ENCODE measurements around the gene BCL7A.

DNA sequence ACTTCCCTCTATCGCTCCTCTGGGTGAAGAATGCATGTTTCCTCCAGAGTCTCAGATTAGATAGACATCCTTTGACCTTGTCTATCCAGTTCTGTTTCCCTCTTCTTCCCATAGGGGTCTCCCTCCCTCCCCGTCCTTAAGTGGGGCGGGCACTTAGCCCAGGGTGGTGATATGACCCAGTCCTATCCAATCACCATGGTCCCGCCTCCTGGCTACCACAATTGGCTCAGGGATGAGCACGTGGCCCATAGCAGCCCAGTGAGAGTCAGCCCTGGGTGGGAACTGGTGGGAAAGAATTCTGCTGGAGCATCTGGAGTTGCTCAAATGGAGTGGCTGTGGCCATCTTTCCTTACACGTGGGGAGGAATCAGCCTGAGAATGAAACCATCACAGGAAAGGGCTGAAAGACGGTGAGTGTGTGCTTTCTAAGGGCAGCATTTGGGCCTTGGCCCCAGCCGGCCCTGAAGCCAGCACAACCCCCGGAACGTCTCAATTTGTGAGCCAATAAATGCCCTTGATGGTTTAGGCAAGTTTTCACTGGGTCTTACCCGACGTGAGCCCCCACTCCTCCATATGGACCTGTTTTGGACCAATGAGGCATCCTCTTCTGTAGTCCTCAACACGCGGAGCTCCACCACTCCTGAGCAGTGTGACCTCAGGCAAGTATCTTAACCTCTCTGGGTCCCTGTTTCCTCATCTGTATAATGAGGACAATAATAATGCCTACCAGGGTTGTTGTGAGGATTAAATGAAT is 42.5 kb downstream of the BCL7A start:
- TF ChIP-seq POLR2A (IDR thresholded peaks at IDR 0.05), result no peak
- TF ChIP-seq, protein P1, sequence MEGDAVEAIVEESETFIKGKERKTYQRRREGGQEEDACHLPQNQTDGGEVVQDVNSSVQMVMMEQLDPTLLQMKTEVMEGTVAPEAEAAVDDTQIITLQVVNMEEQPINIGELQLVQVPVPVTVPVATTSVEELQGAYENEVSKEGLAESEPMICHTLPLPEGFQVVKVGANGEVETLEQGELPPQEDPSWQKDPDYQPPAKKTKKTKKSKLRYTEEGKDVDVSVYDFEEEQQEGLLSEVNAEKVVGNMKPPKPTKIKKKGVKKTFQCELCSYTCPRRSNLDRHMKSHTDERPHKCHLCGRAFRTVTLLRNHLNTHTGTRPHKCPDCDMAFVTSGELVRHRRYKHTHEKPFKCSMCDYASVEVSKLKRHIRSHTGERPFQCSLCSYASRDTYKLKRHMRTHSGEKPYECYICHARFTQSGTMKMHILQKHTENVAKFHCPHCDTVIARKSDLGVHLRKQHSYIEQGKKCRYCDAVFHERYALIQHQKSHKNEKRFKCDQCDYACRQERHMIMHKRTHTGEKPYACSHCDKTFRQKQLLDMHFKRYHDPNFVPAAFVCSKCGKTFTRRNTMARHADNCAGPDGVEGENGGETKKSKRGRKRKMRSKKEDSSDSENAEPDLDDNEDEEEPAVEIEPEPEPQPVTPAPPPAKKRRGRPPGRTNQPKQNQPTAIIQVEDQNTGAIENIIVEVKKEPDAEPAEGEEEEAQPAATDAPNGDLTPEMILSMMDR (IDR thresholded peaks at IDR 0.05), result peak in 11 of 12 donors; percentile 19 to 65 (median 41)

All from heart left ventricle (tissue), 13 donors.